Mesodermal cell (in vitro differentiated cells): ENCODE data around the gene SLCO3A1.

Experiments
- H3K27ac ChIP-seq: 2 replicates; pipeline ENCODE4 v1.7.0; 2013; ENCODE audit warnings: mild to moderate bottlenecking, low read depth, low read length, moderate library complexity; ENCODE audit not compliant: severe bottlenecking
- H3K36me3 ChIP-seq: 2 replicates; pipeline ENCODE4 v1.7.1; 2013; ENCODE audit warnings: mild to moderate bottlenecking, low read length, moderate library complexity; ENCODE audit not compliant: control insufficient read depth, insufficient read depth
- H3K4me1 ChIP-seq: one replicate; pipeline ENCODE4 v1.7.1; 2013; ENCODE audit warnings: mild to moderate bottlenecking, low read length; ENCODE audit not compliant: insufficient read depth, control insufficient read depth, poor library complexity, severe bottlenecking
- H3K4me3 ChIP-seq: 2 replicates; pipeline ENCODE4 v1.7.0; 2013; ENCODE audit warnings: low read length, control low read depth, mild to moderate bottlenecking; ENCODE audit not compliant: insufficient read depth, poor library complexity, severe bottlenecking; ENCODE audit errors: extremely low read depth
- H3K9me3 ChIP-seq: 2 replicates; pipeline ENCODE4 v1.7.1; 2013; ENCODE audit warnings: mild to moderate bottlenecking, low read length, moderate library complexity; ENCODE audit not compliant: control insufficient read depth
- WGBS, 2 experiments: methylation state at CpG; one replicate each; pipeline ENCODE4 v1.1.5; 2013; ENCODE audit warnings: missing lambda C conversion rate in 2 of 2; ENCODE audit not compliant: insufficient coverage in 2 of 2; 5-methylcytosine and 5-hydroxymethylcytosine counted together

The SLCO3A1 gene

DNA sequence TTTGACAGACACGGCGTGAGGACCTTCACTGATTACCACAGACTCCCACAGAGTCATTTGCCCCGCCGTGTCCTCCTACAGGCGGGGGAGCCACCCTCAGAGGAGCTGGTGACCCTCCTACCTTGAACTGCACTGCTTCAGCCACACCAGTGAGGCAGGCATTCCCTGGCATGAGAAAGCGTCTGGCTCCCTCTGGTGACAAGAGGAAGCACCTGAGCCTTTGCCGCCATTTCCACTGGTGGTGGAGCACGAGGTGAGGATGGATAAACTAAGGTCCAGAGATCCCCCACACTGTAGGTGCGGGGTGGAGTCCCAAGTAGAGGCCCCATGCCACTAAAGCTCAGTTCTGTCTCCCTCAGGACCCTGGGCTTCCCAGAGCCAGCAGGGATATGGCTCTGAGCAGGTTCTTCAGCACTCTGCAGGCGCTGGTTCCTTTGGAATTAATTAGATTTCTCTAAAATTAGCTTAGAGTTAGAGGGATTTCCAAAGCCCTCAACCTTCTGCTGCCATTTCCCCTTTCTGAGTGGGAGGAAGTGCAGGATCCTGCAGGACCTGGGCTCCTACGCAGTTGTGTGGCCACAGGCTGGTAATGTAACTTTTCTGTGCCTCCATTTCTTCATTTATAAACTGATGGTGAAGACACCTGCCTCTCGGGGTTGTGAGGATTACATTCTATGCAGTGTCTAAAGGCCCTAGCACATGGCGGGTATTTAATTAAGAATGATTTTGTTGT, 224.0 kb downstream of the SLCO3A1 start:
- H3K9me3 ChIP-seq = no peaks in the 10 kb centered on the region
- no peaks in the 10 kb centered on the region for H3K36me3 ChIP-seq
- no peak overlapping the region for H3K27ac ChIP-seq
- peaks cover 4% of the 10 kb centered on the region for H3K4me1 ChIP-seq
- 52% methylated on average over 9 to 10 of the region's 13 CpGs for WGBS, 2 experiments
- no peak overlapping the region for H3K4me3 ChIP-seq

DNA sequence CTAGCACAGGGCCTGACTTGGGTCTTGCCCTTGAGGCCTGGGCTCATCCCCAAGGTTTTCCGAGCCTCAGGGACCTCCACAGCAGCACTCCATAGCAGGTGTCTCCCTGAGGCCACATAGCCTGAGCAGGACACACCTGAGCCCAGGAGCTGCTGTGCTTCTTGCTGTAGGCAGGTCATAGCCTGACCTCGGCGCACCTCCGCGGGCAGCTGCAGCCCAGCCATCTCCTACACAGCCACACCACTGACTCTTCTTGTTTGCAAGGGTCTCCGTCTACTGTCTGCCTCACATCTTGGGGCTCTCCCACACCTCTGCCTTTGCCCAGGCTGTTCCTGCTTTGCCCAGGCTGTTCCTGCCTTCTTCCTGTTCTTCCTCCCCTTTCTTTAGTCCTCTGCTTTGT, 224.8 kb downstream of the SLCO3A1 start:
- 90 to 98% methylated on average over 6 of the region's 6 CpGs for WGBS, 2 experiments

DNA sequence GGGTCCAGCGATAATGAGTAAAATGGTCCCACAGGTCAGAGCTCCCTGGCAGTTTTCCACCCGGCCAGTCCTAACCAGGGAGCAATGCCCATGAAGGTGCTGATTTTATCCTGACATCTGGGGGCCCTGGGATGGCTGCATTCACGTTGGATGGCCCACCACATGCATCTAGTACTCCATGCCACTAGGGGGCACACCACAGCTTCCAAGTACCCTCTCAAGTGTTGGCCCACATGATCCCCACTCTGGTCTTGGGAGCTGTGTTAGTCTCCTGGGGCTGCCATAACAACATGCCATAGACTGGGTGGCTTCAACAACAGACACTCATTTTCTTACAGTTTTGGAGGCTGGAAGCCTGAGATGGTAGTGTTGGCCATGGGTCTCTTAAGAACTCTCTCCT, 225.5 kb downstream of the SLCO3A1 start:
- H3K36me3 ChIP-seq = no peaks in the 10 kb centered on the region
- H3K4me3 ChIP-seq = no peak overlapping the region
- no peak overlapping the region for H3K27ac ChIP-seq
- no peaks in the 10 kb centered on the region for H3K9me3 ChIP-seq
- H3K4me1 ChIP-seq = peaks cover 5% of the 10 kb centered on the region
- 85 to 93% methylated on average over 3 of the region's 3 CpGs for WGBS, 2 experiments

More for the DNA sequence above, 224.8 kb downstream of the SLCO3A1 start:
- no peaks in the 10 kb centered on the region for H3K9me3 ChIP-seq
- no peak overlapping the region for H3K4me3 ChIP-seq
- peaks cover 5% of the 10 kb centered on the region for H3K4me1 ChIP-seq
- no peak overlapping the region for H3K27ac ChIP-seq
- no peaks in the 10 kb centered on the region for H3K36me3 ChIP-seq

DNA sequence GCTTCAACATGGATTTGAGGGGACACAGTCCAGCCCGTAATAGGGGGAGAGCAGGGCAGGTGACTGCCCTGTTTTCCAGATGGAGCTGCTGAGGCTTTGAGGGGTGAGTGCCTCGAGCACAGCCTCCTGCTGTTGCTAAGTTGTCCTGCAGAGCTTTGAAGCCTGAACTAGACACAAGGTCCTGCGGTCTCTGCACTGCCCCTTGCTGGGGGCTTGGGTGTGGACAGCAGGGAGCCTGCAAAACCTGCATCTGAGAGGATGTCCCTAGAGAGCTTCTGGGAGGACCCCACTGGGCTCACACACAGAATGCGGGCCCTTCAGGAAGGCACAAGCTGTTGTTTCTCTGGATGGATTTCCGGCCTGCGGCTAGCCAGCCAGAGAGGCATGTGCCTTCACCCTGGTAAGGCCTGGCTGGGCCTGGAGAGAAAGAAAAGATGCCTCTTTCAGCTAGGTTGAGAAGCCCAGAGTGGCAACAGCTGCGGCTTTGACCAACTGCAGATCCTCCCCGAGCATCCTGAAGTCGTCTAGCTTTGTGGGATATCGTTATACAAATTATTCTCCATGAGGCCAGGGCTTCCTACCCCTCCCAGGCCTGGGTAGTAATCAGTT, 226.2 kb downstream of the SLCO3A1 start:
- 82 to 91% methylated on average over 5 to 6 of the region's 10 CpGs for WGBS, 2 experiments
- H3K27ac ChIP-seq = no peak overlapping the region
- H3K36me3 ChIP-seq = no peaks in the 10 kb centered on the region
- no peaks in the 10 kb centered on the region for H3K9me3 ChIP-seq
- H3K4me1 ChIP-seq = peaks cover 5% of the 10 kb centered on the region
- no peak overlapping the region for H3K4me3 ChIP-seq

DNA sequence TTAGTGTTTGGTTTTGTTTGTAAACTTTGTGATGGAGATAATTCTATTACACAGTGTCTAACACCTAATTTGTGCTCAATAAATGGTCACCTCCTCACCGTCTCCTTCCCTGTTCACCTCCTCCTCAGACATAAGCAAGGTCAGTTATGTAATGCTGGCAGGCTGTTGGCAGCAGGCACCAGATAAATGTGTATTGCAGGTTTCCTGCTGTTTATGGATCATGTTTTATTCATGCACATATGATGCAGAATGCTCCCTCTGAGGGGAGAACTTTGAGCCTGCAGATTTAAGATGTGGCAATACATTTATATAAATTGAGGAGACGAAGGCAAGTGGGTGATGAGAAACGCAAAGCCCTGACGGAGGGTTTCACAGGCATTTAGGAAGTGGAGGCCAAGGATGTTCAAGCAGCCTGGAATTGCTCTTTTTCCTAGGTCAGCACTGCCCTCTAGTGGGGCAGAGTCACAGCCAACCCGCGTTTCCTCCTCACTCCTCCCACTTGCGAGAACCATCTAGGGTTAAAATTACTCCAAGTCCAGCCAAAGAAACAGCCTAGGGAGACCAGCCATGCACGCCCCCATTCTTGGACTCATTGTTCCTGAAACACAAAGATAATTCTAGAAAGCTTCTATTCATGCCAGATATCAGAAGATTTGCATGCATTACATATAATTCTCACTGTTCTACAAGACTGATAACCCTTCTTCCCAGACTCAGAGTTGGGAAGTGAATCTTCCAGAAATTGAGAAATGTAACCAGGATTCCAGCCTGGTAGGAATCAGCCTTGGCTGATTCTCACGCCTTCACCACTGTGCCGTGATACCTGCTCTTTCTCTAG, 228.7 kb downstream of the SLCO3A1 start:
- Histone ChIP-seq H3K9me3 (no peaks in the 10 kb centered on the region), H3K27ac (no peak overlapping the region), H3K4me1 (peaks cover 5% of the 10 kb centered on the region), H3K36me3 (no peaks in the 10 kb centered on the region), H3K4me3 (no peak overlapping the region)
- 23 to 29% methylated on average over 9 of the region's 10 CpGs for WGBS, 2 experiments

DNA sequence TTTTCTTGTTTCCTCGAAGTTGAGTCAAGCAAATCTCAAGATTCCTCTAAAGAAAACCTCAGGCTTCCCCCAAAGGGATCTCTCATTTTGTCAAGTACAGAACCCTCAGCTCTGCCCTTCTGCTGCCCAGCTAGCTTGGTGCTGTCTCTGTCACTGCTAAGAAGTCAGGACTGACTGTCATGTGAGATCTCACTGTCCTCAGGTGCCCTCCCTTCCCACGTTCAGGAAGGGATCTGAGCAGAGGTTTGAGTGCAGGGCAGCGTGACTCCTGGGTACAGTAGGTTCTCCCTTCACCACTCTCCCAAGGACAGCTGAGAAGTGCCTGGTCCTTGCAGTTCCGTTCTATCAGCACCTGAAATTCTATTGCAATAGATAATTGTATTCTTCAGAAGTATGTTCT, 229.7 kb downstream of the SLCO3A1 start:
- Histone ChIP-seq H3K9me3 (no peaks in the 10 kb centered on the region), H3K36me3 (no peaks in the 10 kb centered on the region), H3K27ac (no peak overlapping the region), H3K4me3 (no peak overlapping the region), H3K4me1 (peaks cover 5% of the 10 kb centered on the region)
- 78 to 94% methylated on average over 2 to 3 of the region's 4 CpGs for WGBS, 2 experiments

DNA sequence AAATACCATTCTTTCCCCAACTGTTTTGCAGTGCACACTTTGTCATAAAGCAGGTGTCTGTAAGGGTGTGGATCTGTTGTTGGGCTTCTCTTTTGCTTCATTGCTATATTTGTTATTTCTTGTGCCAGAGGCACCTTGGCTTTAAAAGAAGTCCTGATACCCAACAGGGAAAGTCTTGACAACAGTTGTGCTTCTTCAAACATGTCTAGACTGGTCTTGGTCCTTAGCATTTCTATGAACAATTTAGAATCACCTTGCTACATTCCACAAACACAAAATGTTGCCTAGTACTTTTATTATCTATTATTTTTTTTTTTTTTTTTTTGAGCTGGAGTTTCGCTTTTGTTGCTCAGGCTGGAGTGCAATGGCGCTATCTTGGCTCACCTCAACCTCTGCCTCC, 233.7 kb downstream of the SLCO3A1 start:
- Histone ChIP-seq H3K4me3 (no peak overlapping the region), H3K9me3 (no peaks in the 10 kb centered on the region), H3K36me3 (no peaks in the 10 kb centered on the region), H3K27ac (no peak overlapping the region), H3K4me1 (peaks cover 4% of the 10 kb centered on the region)
- 83% methylated on average over 1 of the region's 2 CpGs; no CpG with 5 or more reads in 1 of the 2 experiments for WGBS, 2 experiments

DNA sequence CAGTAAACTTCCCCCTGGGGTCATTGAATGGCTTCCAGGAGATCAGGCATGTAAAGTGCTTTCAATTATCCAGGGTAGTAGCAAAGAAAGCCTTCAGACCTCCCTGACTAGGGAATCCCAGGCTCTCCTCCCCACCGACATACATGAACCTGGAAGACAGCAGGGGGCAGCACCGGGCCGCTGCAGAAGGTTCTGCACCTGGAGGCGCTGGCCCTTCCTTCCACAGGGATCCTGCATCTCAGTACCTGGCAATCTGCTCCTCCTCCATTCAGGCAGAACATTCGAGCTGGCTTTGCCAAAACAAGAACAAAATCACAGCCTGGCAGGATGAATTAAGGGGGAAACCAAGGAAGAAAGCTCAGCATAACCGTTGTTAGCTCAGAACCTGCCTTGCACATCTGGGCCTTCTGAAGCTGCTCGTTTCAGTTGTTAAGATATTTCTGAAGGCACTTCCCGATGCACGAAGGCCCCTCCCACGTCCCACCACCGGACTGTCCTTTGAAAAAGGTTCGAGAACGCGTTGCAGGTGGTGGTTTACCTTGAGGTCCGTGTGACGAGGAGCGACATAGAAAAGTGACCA, 237.7 kb downstream of the SLCO3A1 start:
- WGBS, 2 experiments = 67 to 70% methylated on average over 16 of the region's 17 CpGs
- peaks cover 5% of the 10 kb centered on the region for H3K4me1 ChIP-seq
- no peak overlapping the region for H3K27ac ChIP-seq
- no peaks in the 10 kb centered on the region for H3K36me3 ChIP-seq
- no peaks in the 10 kb centered on the region for H3K9me3 ChIP-seq
- no peak overlapping the region for H3K4me3 ChIP-seq

DNA sequence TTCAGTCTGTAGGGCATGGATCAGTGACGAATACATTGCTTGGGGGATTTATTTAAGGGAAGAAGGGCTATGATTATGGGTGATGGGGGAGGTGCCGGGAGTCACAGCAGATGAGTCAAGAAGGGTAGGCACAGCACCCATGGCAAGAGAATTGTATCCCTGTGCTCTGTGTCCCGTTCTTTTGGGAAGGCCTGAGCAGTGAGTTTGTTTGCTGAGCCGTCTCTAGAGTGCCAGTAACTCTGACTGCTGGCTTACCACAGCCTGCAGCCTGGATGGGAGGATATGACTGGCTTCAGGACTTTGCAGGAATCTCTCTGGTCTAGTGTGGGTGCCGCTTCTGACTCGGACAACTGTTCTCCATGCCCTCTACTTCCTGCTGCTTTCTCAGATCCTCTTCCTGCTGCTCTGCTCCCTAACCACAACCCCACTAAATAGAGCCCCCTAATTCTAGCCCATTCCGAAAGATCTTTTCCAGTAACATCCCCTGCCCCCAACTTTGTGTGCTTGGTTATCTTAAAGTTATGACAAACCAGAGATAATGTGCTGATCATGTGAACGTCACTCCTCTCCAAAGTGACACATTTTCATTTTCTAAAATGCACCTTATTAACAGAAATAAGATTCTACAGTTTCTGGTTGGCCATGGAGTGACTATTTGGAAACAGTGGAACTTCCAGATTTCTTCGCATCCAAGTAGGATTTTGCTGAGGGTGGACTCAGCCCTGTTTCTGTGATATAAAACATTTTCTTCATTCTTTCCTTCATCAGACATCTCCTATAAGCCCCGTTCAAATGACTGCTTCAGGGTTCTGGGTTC, 239.0 kb downstream of the SLCO3A1 start:
- 96 to 98% methylated on average over 5 of the region's 10 CpGs for WGBS, 2 experiments
- H3K36me3 ChIP-seq = no peaks in the 10 kb centered on the region
- no peak overlapping the region for H3K4me3 ChIP-seq

DNA sequence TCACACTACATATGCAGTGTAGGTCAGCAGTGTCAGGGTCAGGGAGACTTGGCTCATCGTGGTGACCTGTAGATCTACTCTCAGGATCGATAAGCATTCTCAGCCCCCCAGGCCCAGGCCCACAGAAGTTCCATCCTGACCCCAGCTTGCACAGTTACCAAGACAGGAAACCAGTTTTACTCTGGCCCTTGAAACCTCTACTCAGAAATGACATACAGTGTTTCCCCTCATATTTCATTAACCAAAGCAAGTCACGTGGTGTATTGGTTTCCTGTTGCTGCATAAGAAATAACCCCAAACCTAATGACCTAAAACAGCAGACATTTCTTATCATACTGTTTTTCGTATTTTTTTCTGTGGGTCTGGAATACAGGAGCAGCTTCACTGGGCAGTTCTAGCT, 242.2 kb downstream of the SLCO3A1 start:
- Histone ChIP-seq H3K4me1 (peaks cover 5% of the 10 kb centered on the region), H3K27ac (no peak overlapping the region), H3K9me3 (no peaks in the 10 kb centered on the region), H3K36me3 (no peaks in the 10 kb centered on the region), H3K4me3 (no peak overlapping the region)
- WGBS, 2 experiments = 95 to 97% methylated on average over 3 of the region's 4 CpGs

More for the DNA sequence above, 239.0 kb downstream of the SLCO3A1 start:
- no peak overlapping the region for H3K27ac ChIP-seq
- no peaks in the 10 kb centered on the region for H3K9me3 ChIP-seq
- H3K4me1 ChIP-seq = peaks cover 5% of the 10 kb centered on the region
